Measurements from ENCODE around the gene KLRC3. TPM values are rescaled to one million over a fixed set of nuclear protein-coding genes. Genes with fewer than 3 reads are reported as not detected.
"Not testable (repeated sequence)": the region's sequence is repeated elsewhere in the genome, so short reads cannot be mapped to it uniquely, and the experiment has no call there.

KLRC3 gene
- not detected for polyA plus RNA-seq (2012; ENCODE audit: insufficient read length, low read depth)

DNA sequence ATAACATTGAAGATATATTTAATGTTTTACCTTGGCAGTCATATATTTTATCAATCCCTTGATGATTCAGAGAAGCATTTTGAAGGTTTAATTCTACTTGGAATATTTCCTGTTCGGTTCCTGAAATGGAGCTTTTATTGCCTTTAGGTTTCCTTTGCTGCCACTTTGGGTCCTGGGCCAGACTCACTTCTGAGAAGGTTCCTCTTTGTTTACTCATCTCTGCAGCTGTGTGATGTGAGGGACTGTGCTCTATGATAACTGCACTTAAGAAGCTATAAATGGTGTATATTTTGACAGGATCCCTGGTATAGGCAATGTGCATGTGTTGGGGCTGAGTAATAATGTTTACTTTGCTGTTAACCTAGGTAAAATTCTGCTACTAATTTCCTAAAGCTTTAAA, at the start of gene KLRC3:
Gene KLRC3 (minus strand): TSS at position 262 of the 400 bp plus-strand sequence. CDS start 45 bp downstream, at position 217.
- TF ChIP-seq REST (IDR thresholded peaks at IDR 0.05; ENCODE audit: insufficient read depth in 1 of 2, low read depth in 2 of 2, low read length in 2 of 2); FOXP2 (optimal IDR thresholded peaks at IDR 0.05; ENCODE audit: borderline replicate concordance, extremely low read depth, extremely low read length, insufficient read depth); TAF1 (IDR thresholded peaks at IDR 0.05; ENCODE audit: borderline replicate concordance, insufficient read depth, low read length): not testable (repeated sequence)

DNA sequence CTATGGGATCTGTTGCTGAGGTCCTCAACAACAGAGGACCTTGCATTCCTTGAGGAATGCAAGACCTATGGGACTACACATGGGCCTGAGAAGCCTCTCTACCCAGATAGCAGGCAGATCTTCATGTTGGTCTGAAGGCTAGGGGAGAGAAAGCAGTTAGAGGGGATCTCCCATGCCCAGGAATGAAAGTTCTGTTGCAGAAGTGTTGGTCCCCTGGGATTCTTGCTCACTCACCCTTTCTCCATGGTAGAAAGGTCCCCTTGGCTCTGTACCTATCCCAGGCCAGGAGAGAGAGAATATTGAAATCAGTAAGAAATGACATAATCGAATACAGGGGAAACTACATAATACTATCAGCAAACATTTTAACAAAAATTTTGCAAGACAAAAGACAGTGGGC, 49.3 kb upstream of the KLRC3 start:
- TF ChIP-seq REST (IDR thresholded peaks at IDR 0.05; ENCODE audit: insufficient read depth in 1 of 2, low read depth in 2 of 2, low read length in 2 of 2) (no peak), POLR2AphosphoS5 (IDR thresholded peaks at IDR 0.05; ENCODE audit: low read depth, low read length) (no peak), TAF1 (IDR thresholded peaks at IDR 0.05; ENCODE audit: borderline replicate concordance, insufficient read depth, low read length) (no peak), SIN3A (IDR thresholded peaks at IDR 0.05; ENCODE audit: borderline replicate concordance, insufficient read depth, low read length) (no peak), FOXP2 (optimal IDR thresholded peaks at IDR 0.05; ENCODE audit: borderline replicate concordance, extremely low read depth, extremely low read length, insufficient read depth) (no peak)

DNA sequence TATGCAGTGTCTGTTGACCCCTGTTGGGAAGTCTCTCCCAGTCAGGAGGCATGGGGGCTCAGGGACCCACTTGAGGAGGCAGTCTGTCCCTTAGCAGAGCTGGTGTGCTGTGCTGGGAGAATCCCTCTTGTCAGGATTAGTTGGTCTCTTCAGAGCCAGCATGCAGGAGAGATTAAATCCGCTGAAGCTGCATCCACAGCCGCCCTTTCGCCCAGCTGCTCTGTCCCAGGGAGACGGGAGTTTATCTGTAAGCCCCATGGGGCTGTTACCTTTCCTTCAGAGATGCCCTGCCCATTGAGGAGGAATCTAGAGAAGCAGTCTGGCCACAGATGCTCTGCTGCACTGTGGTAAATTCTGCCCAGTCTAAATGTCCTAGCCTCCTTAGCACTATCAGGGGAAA, 45.9 kb upstream of the KLRC3 start:
- TF ChIP-seq POLR2AphosphoS5 (IDR thresholded peaks at IDR 0.05; ENCODE audit: low read depth, low read length) (no peak), REST (IDR thresholded peaks at IDR 0.05; ENCODE audit: insufficient read depth in 1 of 2, low read depth in 2 of 2, low read length in 2 of 2) (no peak), TAF1 (IDR thresholded peaks at IDR 0.05; ENCODE audit: borderline replicate concordance, insufficient read depth, low read length) (no peak), FOXP2 (optimal IDR thresholded peaks at IDR 0.05; ENCODE audit: borderline replicate concordance, extremely low read depth, extremely low read length, insufficient read depth) (no peak)

DNA sequence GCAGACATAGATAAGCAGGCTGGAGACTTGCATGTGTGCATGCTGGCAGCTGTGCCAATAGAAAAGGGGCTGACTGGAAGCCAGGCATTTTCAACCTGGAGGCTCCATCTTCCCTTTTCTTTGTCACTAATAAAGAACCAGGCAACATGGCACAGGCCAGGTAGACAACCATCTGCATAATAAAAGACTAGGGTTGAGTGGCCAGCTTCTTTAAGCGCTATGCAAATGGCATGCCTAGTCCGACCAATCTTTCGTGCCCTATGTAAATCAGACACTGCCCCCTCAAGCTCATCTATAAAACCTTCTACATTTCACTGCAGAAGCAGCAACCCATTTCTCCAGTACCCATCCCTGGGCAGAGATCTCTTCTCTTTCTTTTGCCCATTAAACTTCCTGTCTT, 37.4 kb upstream of the KLRC3 start:
- TF ChIP-seq FOXP2 (optimal IDR thresholded peaks at IDR 0.05; ENCODE audit: borderline replicate concordance, extremely low read depth, extremely low read length, insufficient read depth) (no peak), SIN3A (IDR thresholded peaks at IDR 0.05; ENCODE audit: borderline replicate concordance, insufficient read depth, low read length) (no peak), POLR2AphosphoS5 (IDR thresholded peaks at IDR 0.05; ENCODE audit: low read depth, low read length) (no peak), REST (IDR thresholded peaks at IDR 0.05; ENCODE audit: insufficient read depth in 1 of 2, low read depth in 2 of 2, low read length in 2 of 2) (no peak), TAF1 (IDR thresholded peaks at IDR 0.05; ENCODE audit: borderline replicate concordance, insufficient read depth, low read length) (no peak)

GRCh38 chr12:10456856-10457255, 36.5 kb upstream of the KLRC3 start:
- TF ChIP-seq TAF1 (IDR thresholded peaks at IDR 0.05; ENCODE audit: borderline replicate concordance, insufficient read depth, low read length), result no peak
- no peak for TF ChIP-seq POLR2AphosphoS5 (IDR thresholded peaks at IDR 0.05; ENCODE audit: low read depth, low read length)
- TF ChIP-seq SIN3A (IDR thresholded peaks at IDR 0.05; ENCODE audit: borderline replicate concordance, insufficient read depth, low read length), result no peak
- TF ChIP-seq FOXP2 (optimal IDR thresholded peaks at IDR 0.05; ENCODE audit: borderline replicate concordance, extremely low read depth, extremely low read length, insufficient read depth), result no peak
- no peak for TF ChIP-seq REST (IDR thresholded peaks at IDR 0.05; ENCODE audit: insufficient read depth in 1 of 2, low read depth in 2 of 2, low read length in 2 of 2)
